Esophagus squamous epithelium (tissue), 5 donors: ENCODE results near the gene OTOS. TPM values are rescaled to one million over a fixed set of nuclear protein-coding genes. Genes with fewer than 3 reads are reported as not detected.

Experiments used
- DNase-seq: peaks from one replicate; lab custom pipeline; 2025; lab: John Stamatoyannopoulos, UW
- H3K27ac ChIP-seq, 4 donors: fragments of 200-600 bp; sonication (generic); one replicate each; pipeline ENCODE4 v1.5.1; 2016 to 2019; ENCODE audit warnings: mild to moderate bottlenecking in 1 of 4
- H3K27me3 ChIP-seq, 4 donors: fragments of 200-600 bp; sonication (generic); 1 replicate in 3 of 4; 2 replicates in 1 of 4; pipeline versions ENCODE4 v1.5.1 to v1.6.0; 2017 to 2021; ENCODE audit warnings: antibody characterized with exemption in 1 of 4
- H3K36me3 ChIP-seq, 3 donors: fragments of 200-600 bp; sonication (generic); one replicate each; pipeline ENCODE4 v1.5.1; 2016 to 2019
- H3K4me1 ChIP-seq, 3 donors: fragments of 200-600 bp; sonication (generic); one replicate each; pipeline ENCODE4 v1.5.1; 2017 to 2019
- H3K4me3 ChIP-seq, 4 donors: fragments of 200-600 bp; sonication (generic); 1 replicate in 3 of 4; 2 replicates in 1 of 4; pipeline ENCODE4 v1.5.1; 2016 to 2019; ENCODE audit warnings: mild to moderate bottlenecking in 2 of 4, moderate library complexity in 1 of 4
- H3K9me3 ChIP-seq, 3 donors: fragments of 200-600 bp; sonication (generic); one replicate each; pipeline ENCODE4 v1.5.1; 2016 to 2019
- CTCF ChIP-seq, 6 experiments: fragments of 450-650 bp in 4 of 6; fragments of 200-600 bp in 2 of 6; sonication (generic) in 2 of 6; IDR thresholded peaks; one replicate each; pipeline ENCODE4 v1.5.1; 2016 to 2019; ENCODE audit warnings: antibody characterized with exemption in 6 of 6, mild to moderate bottlenecking in 4 of 6, moderate library complexity in 4 of 6
- POLR2A ChIP-seq, 4 donors: fragments of 450-650 bp; IDR thresholded peaks; one replicate each; pipeline ENCODE4 v1.6.1; 2017; ENCODE audit warnings: antibody characterized with exemption in 4 of 4, mild to moderate bottlenecking in 4 of 4, moderate library complexity in 3 of 4
- WGBS, 2 donors: methylation state at CpG; one replicate each; pipeline ENCODE4 v1.1.5; 2018; 5-methylcytosine and 5-hydroxymethylcytosine counted together
- intact Hi-C: fragments of 100-400 bp; cut with DNase I; formaldehyde crosslinking; loops from one replicate; pipeline ENCODE4 v1.15.0; 2022
- total RNA-seq, 4 donors: library from RNA; depleted of rRNA; stranded (reverse); fragments of >200 nt; gene quantifications; one replicate each; pipeline ENCODE4 v1.1.0, GENCODE V29; 2016
- donor health status: DM: yes; HTN: yes; CAD: no.

Gene OTOS
- total RNA-seq, 4 donors from 2014 or later = not detected

DNA sequence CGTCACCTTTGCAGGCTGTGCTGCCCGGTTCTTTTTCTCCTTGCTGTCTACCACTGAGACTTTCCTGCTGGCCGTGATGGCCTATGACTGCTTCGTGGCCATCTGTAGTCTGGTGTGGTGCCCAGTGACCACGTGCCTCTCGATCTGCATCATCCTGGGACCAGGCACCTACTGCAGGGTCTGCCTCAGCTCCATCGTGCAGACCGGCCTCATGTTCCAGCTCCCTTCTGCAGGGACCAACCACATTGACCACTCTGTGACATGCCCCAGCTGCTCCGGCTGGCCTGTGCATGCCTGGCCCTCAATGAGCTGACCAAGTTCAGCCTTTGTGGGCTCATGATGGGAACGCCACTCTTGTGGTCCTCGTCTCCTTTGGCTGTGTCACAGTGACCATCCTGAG, 31.1 kb downstream of the OTOS start:
- 60 to 76% methylated on average over 8 to 10 of the region's 11 CpGs for WGBS, 2 donors
- no peak for DNase-seq
- no peak overlapping the region for H3K27ac ChIP-seq
- no peaks in the 10 kb centered on the region for H3K4me1 ChIP-seq
- H3K4me3 ChIP-seq = no peak overlapping the region
- no peaks in the 10 kb centered on the region for H3K9me3 ChIP-seq
- intact Hi-C loops = no loop called here
- H3K27me3 ChIP-seq = peaks cover 0 to 68% (median 0%) of the 10 kb centered on the region in 4 donors
- H3K36me3 ChIP-seq = no peaks in the 10 kb centered on the region
- no peak for TF ChIP-seq POLR2A (IDR thresholded peaks at IDR 0.05)
- TF ChIP-seq CTCF (IDR thresholded peaks at IDR 0.05) = no peak

- 57% methylated on average over 4 of the region's 6 CpGs; no CpG with 5 or more reads in 1 of the 2 donors for WGBS, 2 donors
- Histone ChIP-seq H3K4me1 (no peaks in the 10 kb centered on the region), H3K36me3 (no peaks in the 10 kb centered on the region), H3K4me3 (no peak overlapping the region), H3K27me3 (peaks cover 0 to 58% (median 0%) of the 10 kb centered on the region in 4 donors), H3K27ac (no peak overlapping the region), H3K9me3 (no peaks in the 10 kb centered on the region)
- no peak for DNase-seq
- TF ChIP-seq POLR2A (IDR thresholded peaks at IDR 0.05) (no peak), CTCF (IDR thresholded peaks at IDR 0.05) (no peak)
- intact Hi-C loops = no loop called here
Measured at GRCh38 chr2:240107477-240107796, 33.0 kb downstream of the OTOS start.

DNA sequence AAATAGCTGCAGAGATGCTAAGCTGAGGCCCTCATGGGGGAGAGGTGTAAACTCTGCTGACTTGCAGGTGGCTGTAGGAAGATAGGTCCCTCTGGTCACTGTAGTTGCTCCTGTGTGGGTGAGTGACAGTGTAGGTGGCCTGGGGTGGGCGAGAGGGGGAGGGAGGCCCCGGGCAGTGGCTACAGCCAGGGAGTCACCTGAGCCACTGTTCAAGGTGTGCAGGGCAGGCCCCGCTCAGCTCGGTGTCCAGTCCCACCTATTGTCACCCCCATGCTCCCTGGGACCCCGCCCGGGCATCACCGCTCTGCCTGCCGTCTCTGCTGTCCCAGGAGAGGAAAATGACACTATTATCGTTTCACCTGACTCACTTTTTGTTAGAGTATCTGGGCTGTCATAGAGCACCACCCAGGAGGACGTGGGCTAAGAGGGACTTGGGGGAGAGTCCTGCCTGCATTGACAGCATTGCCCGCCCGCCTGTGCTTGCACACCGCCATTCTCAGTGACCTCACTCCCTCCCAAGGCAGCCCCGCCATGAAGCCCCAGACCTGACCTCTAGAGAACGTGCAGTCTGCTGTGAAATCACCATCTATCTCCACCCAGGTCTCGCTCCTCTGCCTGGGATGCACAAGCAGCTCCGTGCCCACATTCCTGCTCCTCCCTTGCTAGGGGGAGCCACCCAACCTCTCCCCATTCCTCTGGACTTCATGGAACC, 33.5 kb downstream of the OTOS start:
- no peak for DNase-seq
- Histone ChIP-seq H3K27ac (no peak overlapping the region), H3K36me3 (no peaks in the 10 kb centered on the region), H3K4me1 (no peaks in the 10 kb centered on the region), H3K27me3 (peaks cover 0 to 55% (median 0%) of the 10 kb centered on the region in 4 donors), H3K9me3 (no peaks in the 10 kb centered on the region), H3K4me3 (no peak overlapping the region)
- TF ChIP-seq POLR2A (IDR thresholded peaks at IDR 0.05) (no peak), CTCF (IDR thresholded peaks at IDR 0.05) (no peak)
- intact Hi-C loops = no loop called here
- 67 to 74% methylated on average over 9 to 14 of the region's 17 CpGs for WGBS, 2 donors

- H3K27me3 ChIP-seq = peaks cover 0 to 54% (median 0%) of the 10 kb centered on the region in 4 donors
- WGBS, 2 donors = 39 to 80% methylated on average over 1 to 6 of the region's 11 CpGs
- DNase-seq = no peak
- H3K9me3 ChIP-seq = no peaks in the 10 kb centered on the region
- H3K4me3 ChIP-seq = no peak overlapping the region
- no peaks in the 10 kb centered on the region for H3K4me1 ChIP-seq
- no peak for TF ChIP-seq POLR2A (IDR thresholded peaks at IDR 0.05)
- TF ChIP-seq CTCF (IDR thresholded peaks at IDR 0.05) = no peak
- H3K27ac ChIP-seq = no peak overlapping the region
- no peaks in the 10 kb centered on the region for H3K36me3 ChIP-seq
- intact Hi-C loops = no loop called here
Measured at GRCh38 chr2:240105982-240106381, 34.5 kb downstream of the OTOS start.

DNA sequence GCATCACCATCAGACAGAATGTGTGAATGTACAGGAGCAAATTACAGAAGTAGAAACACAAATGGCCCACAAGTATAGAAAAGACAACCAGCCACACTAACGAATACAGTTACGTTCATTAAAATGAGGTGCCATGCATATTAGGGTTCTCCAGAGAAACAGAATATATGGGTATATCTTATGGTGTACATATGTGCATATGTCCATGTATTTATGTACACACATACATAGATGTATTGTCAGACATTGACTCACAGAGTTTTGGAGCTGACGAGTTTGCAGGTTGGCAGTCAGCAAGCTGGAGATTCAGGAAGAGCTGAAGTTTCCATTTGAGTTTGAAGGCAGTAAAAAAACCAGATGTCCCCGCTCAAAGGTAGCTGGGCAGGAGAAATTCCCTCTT, 37.3 kb downstream of the OTOS start:
- no peak for DNase-seq
- no peak overlapping the region for H3K27ac ChIP-seq
- 63 to 71% methylated on average over 4 of the region's 4 CpGs for WGBS, 2 donors
- no peak overlapping the region for H3K4me3 ChIP-seq
- no peaks in the 10 kb centered on the region for H3K4me1 ChIP-seq
- H3K36me3 ChIP-seq = no peaks in the 10 kb centered on the region
- intact Hi-C loops = no loop called here
- TF ChIP-seq CTCF (IDR thresholded peaks at IDR 0.05) = no peak
- TF ChIP-seq POLR2A (IDR thresholded peaks at IDR 0.05) = no peak
- no peaks in the 10 kb centered on the region for H3K9me3 ChIP-seq
- peaks cover 0 to 60% (median 0%) of the 10 kb centered on the region in 4 donors for H3K27me3 ChIP-seq
